Effector memory CD8-positive, alpha-beta T cell (primary cell): Measurements from ENCODE around the gene OGT.
A peak's percentile ranks its signal among the peaks of the same experiment; 100 is the strongest.
"Not testable (repeated sequence)": the region's sequence is repeated elsewhere in the genome, so short reads cannot be mapped to it uniquely, and the experiment has no call there.

ENCODE experiments used
- ATAC-seq: fragments of 150-1000 bp; cut with Tn5 transposase; replicated peaks from 2 replicates; pipeline ENCODE4 v1.10.0; 2021; ENCODE audit warnings: mild to moderate bottlenecking, moderate library complexity
- DNase-seq, 3 experiments: peaks; one replicate each; pipeline ENCODE4 v3.0.0; 2021
- H3K27ac Mint-ChIP-seq, 2 donors: one replicate each; pipeline ENCODE4 v1.8.0; 2022; ENCODE audit warnings: mild to moderate bottlenecking in 2 of 2, mixed read lengths in 2 of 2, moderate library complexity in 2 of 2
- H3K27me3 Mint-ChIP-seq, 2 donors: one replicate each; pipeline ENCODE4 v1.8.0; 2022; ENCODE audit warnings: mixed read lengths in 2 of 2
- H3K36me3 Mint-ChIP-seq: one replicate; pipeline ENCODE4 v1.8.0; 2022; ENCODE audit warnings: mild to moderate bottlenecking, moderate library complexity, mixed read lengths; ENCODE audit not compliant: insufficient read depth
- H3K4me1 Mint-ChIP-seq, 2 donors: one replicate each; pipeline ENCODE4 v1.8.0; 2022; ENCODE audit warnings: low read depth in 2 of 2, mixed read lengths in 2 of 2
- H3K4me3 Mint-ChIP-seq, 2 donors: one replicate each; pipeline ENCODE4 v1.8.0; 2022; ENCODE audit warnings: mild to moderate bottlenecking in 2 of 2, mixed read lengths in 2 of 2, moderate library complexity in 2 of 2
- H3K9me3 Mint-ChIP-seq, 2 donors: one replicate each; pipeline ENCODE4 v1.8.0; 2022; ENCODE audit warnings: mixed read lengths in 2 of 2
- total RNA-seq, 9 experiments: gene quantifications; one replicate each; lab custom pipeline; 2026; lab: John Stamatoyannopoulos, UW

OGT gene
- 402 to 1,361 (median 746) reads per million in 9 experiments for total RNA-seq

DNA sequence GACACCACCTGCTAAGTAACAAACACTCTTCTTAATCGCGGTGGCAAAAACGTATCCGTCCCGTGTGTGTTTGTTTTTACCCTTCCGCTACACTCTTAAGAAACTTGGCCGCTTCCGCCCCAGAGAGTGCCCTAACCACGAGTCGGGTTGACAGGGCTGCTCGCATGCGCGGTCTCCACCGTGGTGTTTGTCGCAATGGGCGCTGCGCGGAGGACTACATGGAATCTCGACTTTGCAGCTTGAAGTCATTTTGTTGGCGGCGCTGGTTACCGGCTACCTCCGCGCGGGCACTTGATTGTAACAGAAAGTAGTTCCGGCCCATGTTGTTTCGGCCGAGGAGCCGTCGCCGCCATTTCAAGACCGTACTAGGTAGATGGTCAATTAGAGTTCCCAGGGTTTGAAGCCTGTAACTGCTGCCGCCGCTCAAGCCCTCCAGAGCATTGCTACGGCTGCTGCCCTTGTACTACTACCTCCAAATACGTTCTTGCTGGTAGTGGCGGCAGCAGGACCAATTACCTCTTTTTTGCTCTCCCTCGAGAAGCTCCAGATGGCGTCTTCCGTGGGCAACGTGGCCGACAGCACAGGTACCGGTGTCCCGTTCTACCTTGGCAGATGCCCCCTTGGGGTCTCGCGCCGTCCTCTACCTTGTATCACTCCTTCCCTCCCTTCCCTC is at the start of gene OGT:
TSS of gene OGT (plus strand) at position 352 of the 673 bp plus-strand sequence. CDS start at position 548, 196 bp downstream.
- Mint-ChIP-seq H3K9me3 (no peaks in the 10 kb centered on the region), H3K4me3 (peak within 1 kb of the TSS; percentile 99), H3K4me1 (peaks cover 11 to 16% of the 10 kb centered on the region in 2 donors), H3K27ac (peak within 1 kb of the TSS; percentile 90 to 94), H3K36me3 (peaks cover 40% of the 10 kb centered on the region), H3K27me3 (no peaks in the 10 kb centered on the region)
- ATAC-seq (peak; percentile 81), DNase-seq (peak; percentile 88 to 89 (median 88))

DNA sequence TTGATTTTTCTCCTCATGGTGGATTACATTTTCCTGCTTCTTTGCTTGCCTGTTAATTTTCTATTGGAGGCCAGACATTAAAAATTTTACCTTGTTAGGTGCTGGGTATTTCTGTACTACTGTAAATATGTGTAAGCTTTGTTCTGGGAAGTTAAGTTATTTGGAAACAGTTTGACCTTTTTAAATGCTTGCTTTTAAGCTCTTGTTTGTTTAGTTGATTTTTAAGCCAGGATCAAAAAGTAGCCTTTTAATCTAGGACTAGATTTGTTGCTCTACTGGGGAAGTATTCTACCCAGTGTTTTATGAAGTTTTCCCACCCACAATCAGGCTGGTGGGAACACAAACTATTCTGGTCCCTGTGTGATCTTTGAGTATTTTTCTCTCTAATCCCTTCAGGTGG is 45.1 kb upstream of the OGT start:
- Mint-ChIP-seq H3K27ac (peak overlapping the region in 1 of 2 donors; percentile 22), H3K36me3 (peaks cover 4% of the 10 kb centered on the region), H3K4me1 (peaks cover 4 to 10% of the 10 kb centered on the region in 2 donors), H3K9me3 (no peaks in the 10 kb centered on the region), H3K4me3 (no peak overlapping the region), H3K27me3 (no peaks in the 10 kb centered on the region)
- DNase-seq = no peak
- no peak for ATAC-seq

DNA sequence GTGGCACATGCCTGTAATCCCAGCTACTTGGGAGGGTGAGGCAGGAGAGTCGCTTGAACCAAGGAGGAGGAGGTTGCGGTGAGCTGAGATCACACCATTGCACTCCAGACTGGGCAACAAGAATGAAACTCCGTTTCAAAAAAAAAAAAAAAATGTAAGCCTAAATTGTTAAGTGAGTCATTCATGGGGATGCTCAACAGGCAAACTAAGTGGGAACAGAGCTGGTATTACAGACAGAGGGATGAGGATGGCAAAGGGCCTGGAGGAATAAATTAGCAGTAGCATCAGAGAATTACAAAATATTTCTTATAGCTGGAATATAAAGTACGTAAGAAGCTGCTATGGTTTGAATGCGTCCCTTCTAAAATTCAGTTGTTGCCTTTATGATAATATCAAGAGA is 43.4 kb upstream of the OGT start:
- H3K27ac Mint-ChIP-seq = no peak overlapping the region
- DNase-seq (no peak), ATAC-seq (no peak)
- H3K4me3 Mint-ChIP-seq = no peak overlapping the region
- no peaks in the 10 kb centered on the region for H3K36me3 Mint-ChIP-seq
- no peaks in the 10 kb centered on the region for H3K9me3 Mint-ChIP-seq
- no peaks in the 10 kb centered on the region for H3K27me3 Mint-ChIP-seq
- peaks cover 4 to 10% of the 10 kb centered on the region in 2 donors for H3K4me1 Mint-ChIP-seq

DNA sequence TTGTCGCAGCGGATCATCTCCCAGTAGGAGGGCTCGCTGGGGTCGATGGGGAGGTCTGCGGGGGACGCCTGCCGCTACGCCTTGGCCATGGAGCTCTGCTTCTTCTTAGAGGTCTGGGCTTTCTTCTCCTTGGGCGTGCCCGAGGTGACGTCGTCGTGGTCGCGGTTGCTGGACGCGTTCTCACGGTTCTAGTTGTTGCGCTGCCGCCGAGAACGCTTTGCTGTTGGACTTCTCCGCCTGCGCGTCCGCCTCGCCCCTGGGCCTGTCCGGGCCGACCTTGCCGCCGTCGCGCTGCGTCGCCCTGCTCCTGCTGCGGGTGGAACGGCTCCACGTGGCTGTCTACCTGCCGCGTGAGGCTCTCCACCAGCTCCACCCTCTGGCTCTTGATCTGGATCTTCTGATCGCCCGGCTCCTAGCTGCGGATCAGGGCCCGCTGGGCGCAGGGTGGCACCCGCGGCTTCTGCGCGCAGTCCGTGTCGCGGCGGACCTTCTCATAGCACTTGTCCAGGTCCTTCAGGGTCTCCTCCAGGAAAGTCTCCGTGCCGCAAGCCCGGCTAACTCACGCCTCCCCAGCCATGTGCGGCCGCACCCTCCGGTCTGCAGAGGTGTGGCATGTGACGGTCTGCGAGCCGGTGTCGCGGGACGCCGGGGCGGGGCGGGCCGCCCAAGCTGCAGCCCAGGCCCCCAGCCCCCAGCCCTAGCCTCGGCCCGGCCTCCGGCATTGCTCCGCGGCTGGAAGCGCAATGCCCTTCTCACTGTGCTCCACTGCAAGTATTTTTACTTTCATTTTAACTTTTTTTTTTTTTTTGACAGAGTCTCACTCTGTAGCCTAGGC is 40.5 kb upstream of the OGT start:
- H3K27ac Mint-ChIP-seq = peak overlapping the region; percentile 81 to 85
- H3K4me1 Mint-ChIP-seq = peaks cover 9 to 10% of the 10 kb centered on the region in 2 donors
- ATAC-seq = peak; percentile 83
- no peaks in the 10 kb centered on the region for H3K27me3 Mint-ChIP-seq
- DNase-seq = peak; percentile 23 to 31 (median 31)
- H3K4me3 Mint-ChIP-seq = peak overlapping the region; percentile 84 to 85
- no peaks in the 10 kb centered on the region for H3K36me3 Mint-ChIP-seq
- H3K9me3 Mint-ChIP-seq = no peaks in the 10 kb centered on the region

DNA sequence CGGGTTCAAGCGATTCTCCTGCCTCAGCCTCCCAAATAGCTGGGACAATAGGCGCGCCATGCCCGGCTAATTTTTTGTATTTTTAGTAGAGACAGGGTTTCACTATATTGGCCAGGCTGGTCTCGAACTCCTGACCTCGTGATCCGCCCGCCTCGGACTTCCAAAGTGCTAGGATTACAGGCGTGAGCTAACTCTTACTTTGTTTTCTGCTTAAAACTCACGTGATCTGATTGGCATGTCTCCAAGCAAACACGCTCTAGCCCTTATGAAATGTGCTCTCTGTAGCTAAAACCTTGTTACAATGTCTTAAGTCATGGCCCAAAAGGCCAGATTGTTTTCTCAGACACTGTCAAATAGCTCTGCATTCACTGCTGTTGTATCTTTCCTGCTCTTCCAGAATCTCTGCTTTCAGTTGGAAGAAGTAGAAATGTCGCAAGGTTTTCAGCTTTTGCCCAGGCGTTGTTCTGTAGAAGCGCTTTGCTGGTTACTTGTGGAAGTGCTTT is 39.7 kb upstream of the OGT start:
- Mint-ChIP-seq H3K36me3 (no peaks in the 10 kb centered on the region), H3K27me3 (no peaks in the 10 kb centered on the region), H3K27ac (peak overlapping the region; percentile 81 to 85), H3K4me3 (peak overlapping the region; percentile 84 to 85), H3K9me3 (no peaks in the 10 kb centered on the region), H3K4me1 (peaks cover 9 to 10% of the 10 kb centered on the region in 2 donors)
- DNase-seq (no peak), ATAC-seq (no peak)

DNA sequence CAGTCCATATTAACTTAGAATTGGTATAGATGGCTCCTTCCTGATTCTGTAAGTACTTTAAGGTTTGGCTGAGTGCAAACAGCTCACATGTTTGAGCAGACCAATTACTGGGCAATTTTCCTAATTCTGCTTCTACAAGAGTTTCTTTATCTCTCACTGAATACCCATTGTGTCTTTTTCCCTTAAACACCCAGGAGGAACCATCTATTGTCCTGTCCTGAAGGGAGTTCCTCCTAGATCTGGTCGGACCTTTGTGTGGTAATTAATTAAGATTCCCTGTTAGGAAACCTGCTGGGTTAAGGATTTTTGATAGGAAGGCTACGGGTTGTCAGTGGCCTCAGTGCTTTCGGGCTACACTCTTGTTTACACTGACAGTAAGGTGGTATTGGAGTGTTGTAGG is 36.9 kb upstream of the OGT start:
- H3K4me1 Mint-ChIP-seq, H3K27me3 Mint-ChIP-seq, H3K9me3 Mint-ChIP-seq, ATAC-seq, H3K36me3 Mint-ChIP-seq, DNase-seq, H3K4me3 Mint-ChIP-seq: not testable (repeated sequence)
- H3K27ac Mint-ChIP-seq = peak overlapping the region in 1 of 2 donors; percentile 50

DNA sequence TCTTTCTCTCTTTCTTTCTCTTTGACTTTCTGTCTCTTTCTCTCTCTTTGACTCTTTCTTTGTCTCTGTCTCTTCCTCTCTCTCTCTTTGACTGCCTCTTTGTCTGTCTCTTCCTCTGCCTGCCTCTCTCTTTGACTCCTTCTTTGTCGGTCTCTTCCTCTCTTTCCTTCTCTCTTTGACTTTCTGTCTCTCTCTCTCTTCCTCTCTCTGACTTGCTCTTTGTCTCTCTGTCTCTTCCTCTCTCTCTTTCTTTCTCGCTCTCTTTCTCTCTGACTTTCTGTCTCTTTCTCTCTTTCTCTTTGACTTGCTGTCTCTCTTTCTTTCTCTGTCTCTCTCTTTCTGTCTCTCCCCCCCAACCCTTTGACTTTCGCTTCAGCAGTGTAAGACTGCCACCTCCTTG is 36.4 kb upstream of the OGT start:
- ATAC-seq (no peak), DNase-seq (no peak)
- Mint-ChIP-seq H3K27me3 (no peaks in the 10 kb centered on the region), H3K27ac (peak overlapping the region in 1 of 2 donors; percentile 50), H3K36me3 (no peaks in the 10 kb centered on the region), H3K4me3 (no peak overlapping the region), H3K4me1 (peaks cover 9% of the 10 kb centered on the region in 2 donors), H3K9me3 (no peaks in the 10 kb centered on the region)

DNA sequence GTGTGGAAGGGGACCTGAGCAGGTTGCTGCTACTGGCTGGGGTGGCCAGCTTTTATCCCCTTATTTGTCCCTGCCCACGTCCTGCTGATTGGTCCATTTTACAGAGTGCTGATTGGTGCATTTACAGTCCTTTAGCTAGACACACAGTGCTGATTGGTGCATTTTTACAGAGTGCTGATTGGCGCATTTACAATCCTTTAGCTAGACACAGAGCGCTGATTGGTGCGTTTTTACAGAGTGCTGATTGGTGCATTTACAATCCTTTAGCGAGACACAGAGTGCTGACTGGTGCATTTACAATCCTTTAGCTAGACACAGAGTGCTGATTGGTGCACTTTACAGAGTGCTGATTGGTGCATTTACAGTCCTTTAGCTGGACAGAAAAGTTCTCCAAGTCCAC is 30.8 kb upstream of the OGT start:
- not testable (repeated sequence) for DNase-seq, H3K27ac Mint-ChIP-seq, H3K9me3 Mint-ChIP-seq, H3K27me3 Mint-ChIP-seq, H3K4me3 Mint-ChIP-seq, ATAC-seq, H3K36me3 Mint-ChIP-seq, H3K4me1 Mint-ChIP-seq

DNA sequence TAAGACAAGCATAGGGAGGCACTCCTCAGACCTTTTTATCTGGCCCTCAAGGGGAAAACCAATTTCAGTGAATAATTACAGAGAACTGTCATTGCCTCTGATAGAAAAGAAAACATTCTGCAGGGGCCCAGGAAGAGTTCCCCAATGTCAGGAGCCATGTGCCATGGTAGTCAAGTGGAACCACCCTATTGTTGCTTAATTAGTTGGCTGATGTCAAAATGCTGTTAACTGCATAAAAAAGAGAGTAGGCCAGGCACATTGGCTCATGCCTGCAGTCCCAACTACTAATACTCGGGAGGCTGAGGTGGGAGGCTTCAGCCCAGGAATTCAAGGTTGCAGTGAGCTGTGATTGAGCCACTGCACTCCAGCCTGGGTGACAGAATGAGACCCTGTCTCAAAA is 28.6 kb upstream of the OGT start:
- H3K4me3 Mint-ChIP-seq = no peak overlapping the region
- peaks cover 3% of the 10 kb centered on the region for H3K36me3 Mint-ChIP-seq
- no peaks in the 10 kb centered on the region for H3K27me3 Mint-ChIP-seq
- ATAC-seq (no peak), DNase-seq (no peak)
- H3K4me1 Mint-ChIP-seq = peaks cover 0 to 3% of the 10 kb centered on the region in 2 donors
- no peak overlapping the region for H3K27ac Mint-ChIP-seq
- H3K9me3 Mint-ChIP-seq = no peaks in the 10 kb centered on the region

DNA sequence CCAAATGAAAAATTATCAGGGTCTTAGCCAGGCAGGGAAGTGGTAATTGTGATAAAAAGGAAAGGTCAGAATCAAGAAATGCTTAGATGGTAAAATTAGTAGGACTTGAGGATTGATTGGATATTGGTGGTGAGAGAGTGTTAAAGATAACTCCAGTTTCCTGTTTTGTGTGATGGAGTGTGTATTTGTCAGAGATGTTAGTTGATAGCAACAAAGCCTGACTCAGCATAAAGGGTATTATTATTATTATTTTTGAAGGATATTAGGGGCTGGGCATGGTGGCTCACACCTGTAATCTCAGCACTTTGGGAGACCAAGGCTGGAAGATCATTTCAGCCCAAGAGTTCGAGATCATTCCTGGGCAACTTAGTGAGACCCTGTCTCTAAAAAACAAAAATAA is 23.6 kb upstream of the OGT start:
- Mint-ChIP-seq H3K4me3 (no peak overlapping the region), H3K27ac (no peak overlapping the region), H3K9me3 (no peaks in the 10 kb centered on the region), H3K4me1 (peaks cover under 1 to 7% of the 10 kb centered on the region in 2 donors), H3K27me3 (no peaks in the 10 kb centered on the region), H3K36me3 (peaks cover 3% of the 10 kb centered on the region)
- DNase-seq (no peak), ATAC-seq (no peak)

DNA sequence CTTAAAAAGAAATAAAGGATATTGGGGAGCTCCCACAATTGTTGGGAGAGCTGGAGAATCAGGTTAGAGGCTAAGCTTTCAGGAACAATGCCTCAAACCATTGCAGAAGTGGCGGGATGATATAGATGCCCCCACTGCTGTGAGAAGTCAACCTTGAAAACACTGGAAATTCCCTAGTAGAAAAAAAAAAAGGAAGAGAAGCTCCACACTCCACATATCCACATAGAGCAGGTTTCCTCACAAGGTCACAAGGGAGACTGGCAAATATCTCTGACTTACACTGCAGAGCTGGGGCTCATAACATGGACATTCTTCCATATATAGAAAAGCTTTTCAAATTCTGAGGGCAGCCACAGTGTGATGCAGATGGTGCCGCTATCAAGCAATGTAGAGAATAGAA is 22.7 kb upstream of the OGT start:
- peaks cover 5 to 12% of the 10 kb centered on the region in 2 donors for H3K4me1 Mint-ChIP-seq
- H3K4me3 Mint-ChIP-seq = no peak overlapping the region
- ATAC-seq (no peak), DNase-seq (no peak)
- no peaks in the 10 kb centered on the region for H3K36me3 Mint-ChIP-seq
- H3K9me3 Mint-ChIP-seq = no peaks in the 10 kb centered on the region
- H3K27me3 Mint-ChIP-seq = no peaks in the 10 kb centered on the region
- no peak overlapping the region for H3K27ac Mint-ChIP-seq

DNA sequence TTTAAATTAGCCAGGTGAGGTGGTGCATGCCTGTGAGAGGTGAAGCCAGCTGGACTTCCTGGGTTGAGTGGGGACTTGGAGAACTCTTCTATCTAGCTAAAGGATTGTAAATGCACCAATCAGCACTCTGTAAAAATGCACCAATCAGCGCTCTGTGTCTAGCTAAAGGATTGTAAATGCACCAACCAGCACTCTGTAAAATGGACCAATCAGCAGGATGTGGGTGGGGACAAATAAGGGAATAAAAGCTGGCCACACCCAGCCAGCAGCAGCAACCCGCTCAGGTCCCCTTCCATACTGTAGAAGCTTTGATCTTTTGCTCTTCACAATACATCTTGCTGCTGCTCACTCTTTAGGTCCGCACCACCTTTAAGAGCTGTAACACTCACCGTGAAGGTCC is 19.2 kb upstream of the OGT start:
- H3K27ac Mint-ChIP-seq = peak overlapping the region in 1 of 2 donors; percentile 22
- ATAC-seq, DNase-seq, H3K4me3 Mint-ChIP-seq, H3K27me3 Mint-ChIP-seq, H3K36me3 Mint-ChIP-seq, H3K9me3 Mint-ChIP-seq: not testable (repeated sequence)
- H3K4me1 Mint-ChIP-seq = peaks cover 5 to 12% of the 10 kb centered on the region in 2 donors

DNA sequence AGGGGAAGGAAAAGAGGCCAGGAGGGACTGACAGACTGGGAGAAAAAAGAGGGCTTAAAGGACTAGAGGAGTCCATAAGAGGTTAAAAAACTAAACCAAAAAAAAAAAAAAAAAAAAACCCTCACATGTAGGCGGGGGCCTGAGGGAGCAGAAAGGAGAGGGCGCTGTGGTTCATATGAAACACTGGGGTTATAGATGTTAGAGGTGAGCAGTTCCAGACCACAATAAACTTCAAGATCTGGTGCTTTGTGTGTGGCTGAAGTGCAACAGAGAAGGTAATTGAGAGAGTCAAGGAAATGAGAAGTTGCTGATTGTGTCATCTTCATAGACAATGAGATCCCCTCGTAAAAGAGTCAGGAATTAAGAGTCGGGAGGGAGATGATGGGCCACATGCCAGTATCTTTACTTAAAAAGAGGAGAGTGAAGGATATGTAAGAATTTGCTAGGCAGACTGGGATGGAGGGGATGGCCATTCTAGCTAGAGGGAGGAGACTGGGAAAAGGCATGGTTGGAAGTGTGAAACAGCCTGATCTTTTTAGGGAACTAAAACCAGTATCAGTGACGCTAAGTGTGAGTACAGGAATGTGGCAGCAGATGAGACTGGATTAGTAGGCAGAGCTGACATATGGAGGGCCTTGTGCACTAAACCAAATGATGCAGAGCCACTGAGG is 18.4 kb upstream of the OGT start:
- H3K27me3 Mint-ChIP-seq = no peaks in the 10 kb centered on the region
- H3K4me1 Mint-ChIP-seq = peaks cover 5 to 9% of the 10 kb centered on the region in 2 donors
- H3K27ac Mint-ChIP-seq = peak overlapping the region; percentile 22 to 61
- H3K9me3 Mint-ChIP-seq = no peaks in the 10 kb centered on the region
- peak; percentile 100 for ATAC-seq
- peak; percentile 24 to 33 (median 31) for DNase-seq
- no peaks in the 10 kb centered on the region for H3K36me3 Mint-ChIP-seq
- H3K4me3 Mint-ChIP-seq = peak overlapping the region in 1 of 2 donors; percentile 4
